Fibroblast of upper back skin (primary cell): ENCODE data around the gene OR51G1.
"Not testable (repeated sequence)": the region's sequence is repeated elsewhere in the genome, so short reads cannot be mapped to it uniquely, and the experiment has no call there.

Experiments used
- DNase-seq: peaks from one replicate; pipeline ENCODE4 v3.0.0-alpha.2; 2013

Gene OR51G1, protein sequence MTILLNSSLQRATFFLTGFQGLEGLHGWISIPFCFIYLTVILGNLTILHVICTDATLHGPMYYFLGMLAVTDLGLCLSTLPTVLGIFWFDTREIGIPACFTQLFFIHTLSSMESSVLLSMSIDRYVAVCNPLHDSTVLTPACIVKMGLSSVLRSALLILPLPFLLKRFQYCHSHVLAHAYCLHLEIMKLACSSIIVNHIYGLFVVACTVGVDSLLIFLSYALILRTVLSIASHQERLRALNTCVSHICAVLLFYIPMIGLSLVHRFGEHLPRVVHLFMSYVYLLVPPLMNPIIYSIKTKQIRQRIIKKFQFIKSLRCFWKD

DNA sequence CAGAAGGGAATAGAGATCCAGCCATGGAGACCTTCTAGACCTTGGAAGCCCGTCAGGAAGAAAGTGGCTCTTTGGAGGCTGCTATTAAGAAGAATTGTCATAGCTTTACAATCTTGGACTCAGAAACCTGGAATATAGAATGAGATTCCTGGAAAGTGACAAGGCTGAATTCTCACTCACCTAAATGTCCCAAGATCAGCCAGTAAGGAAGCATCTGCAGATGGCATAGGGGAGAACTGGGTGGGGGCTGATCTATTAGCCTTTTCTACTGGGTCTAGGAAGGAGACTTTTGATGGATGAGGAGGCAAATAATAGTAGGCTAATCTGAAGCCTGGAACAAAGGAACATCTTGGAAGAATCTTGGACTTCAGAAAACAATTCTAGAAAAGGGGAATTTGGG is at the start of gene OR51G1:
OR51G1 (minus strand) TSS at position 101 of the 400 bp plus-strand sequence; CDS start at position 101, 0 bp downstream.
- no peak for DNase-seq

DNA sequence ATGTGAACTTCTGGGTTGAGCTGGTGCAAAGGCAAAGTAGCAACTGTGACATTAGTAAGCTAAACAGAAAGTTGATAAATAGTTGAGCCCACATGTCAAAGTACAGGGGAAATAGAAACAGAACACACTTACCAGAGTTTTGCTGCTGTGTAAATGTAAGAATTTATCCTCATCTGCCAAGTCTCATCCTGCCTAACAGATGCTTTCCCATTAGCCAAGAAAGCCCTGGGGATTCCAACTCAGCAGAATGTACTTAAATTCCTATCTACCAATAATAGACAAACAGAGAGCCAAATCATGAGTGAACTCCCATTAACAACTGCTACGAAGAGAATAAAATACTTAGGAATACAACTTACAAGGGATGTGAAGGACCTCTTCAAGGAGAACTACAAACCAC is 38.7 kb upstream of the OR51G1 start:
- DNase-seq, result peak; percentile 31

DNA sequence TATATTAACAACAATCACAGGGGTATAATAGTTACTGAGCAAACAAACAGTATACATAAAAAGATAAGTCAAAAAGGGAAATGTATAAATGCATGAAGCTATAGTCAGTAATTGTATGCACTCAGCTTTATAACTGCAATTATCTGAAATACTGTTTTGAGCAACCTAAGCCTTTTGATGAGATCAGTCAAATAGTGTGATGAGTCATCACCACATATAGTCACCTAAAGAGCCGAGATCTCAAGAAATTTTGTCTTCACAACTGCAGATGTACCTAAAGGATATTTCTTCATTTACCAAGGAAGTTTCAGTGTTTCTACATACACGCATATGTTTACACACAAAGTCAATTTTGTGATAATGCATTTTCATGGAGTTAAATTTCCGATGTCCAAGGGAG is 36.7 kb upstream of the OR51G1 start:
- no peak for DNase-seq

DNA sequence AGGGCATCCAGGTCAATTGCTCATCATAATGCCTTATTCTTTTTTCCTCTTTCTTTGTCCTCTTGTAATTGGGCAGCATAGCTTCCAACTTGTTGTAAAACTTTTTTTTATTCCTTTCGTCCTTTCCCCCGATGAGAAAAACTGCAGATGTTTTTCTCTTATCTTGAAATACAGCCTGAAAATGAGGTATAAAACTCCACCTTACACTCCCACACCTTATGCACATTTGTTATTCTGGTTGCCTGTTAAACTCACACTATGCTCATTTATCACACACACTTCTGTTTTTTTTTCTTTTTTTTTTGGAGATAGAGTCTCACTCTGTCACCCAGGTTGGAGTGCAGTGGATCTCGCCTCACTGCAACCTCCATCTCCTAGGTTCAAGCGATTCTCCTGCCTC is 33.3 kb upstream of the OR51G1 start:
- no peak for DNase-seq

DNA sequence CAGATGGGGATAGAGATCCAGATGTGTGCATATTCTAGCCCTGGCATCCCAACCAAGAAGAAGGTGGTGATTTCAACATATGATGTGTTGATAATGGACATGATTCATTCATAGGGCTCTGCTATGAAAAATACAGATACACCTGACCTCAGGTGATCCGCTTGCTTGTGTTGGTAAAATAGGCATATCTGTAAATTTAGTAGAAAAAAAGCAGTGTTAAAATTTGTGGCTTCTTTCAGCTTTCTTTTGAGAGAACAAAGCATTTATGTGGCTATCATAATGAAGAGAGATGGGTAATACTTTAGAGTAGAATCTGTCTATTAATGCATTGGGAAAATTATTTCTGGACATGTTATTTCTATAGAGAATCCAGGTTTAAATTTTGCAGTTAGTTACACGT is 31.5 kb upstream of the OR51G1 start, which contains the start of gene OR51A2:
OR51A2 (minus strand) TSS at position 101 of the 400 bp plus-strand sequence; CDS start at position 101, 0 bp downstream.
- not testable (repeated sequence) for DNase-seq

DNA sequence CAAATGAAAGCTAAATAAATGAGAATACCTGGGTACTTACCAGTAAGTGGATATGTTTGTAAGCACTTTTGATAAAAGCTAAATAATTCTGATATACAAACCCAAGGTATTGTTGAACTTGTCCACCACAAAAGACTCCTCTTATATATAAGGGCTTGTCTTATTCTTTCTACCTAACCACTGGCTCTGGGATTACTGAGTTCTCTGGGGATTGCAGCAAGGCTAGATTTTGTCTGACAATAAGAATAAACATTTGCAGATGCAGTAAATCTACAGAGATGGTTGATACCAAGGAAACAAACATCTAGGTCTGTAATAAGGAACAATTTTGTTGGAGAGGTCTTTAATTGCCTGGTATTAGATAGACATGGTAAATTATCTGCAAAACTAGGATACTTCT is 23.4 kb upstream of the OR51G1 start, which contains the start of gene OR51A4:
OR51A4 (minus strand) TSS at position 101 of the 400 bp plus-strand sequence. CDS start 505 bp downstream, outside the sequence.
- DNase-seq, result no peak

DNA sequence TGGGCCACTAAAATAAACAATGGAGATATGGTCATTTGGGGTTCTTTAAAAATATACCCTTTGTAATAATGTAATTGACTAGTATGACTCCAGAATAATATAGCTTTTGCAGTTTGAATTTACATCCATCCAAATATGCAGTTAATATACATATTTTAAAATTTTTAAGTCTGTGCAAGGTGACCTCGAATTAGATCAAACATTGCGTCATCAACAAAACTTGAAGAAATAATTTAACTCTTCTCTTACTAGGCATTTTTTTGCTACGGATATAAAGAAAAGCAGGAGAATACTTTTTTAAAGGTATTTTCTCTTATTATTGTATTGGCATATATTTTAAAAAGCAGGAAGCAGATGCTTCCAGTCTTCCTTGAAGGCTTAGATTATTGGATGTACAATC is 12.6 kb upstream of the OR51G1 start:
- DNase-seq, result no peak

DNA sequence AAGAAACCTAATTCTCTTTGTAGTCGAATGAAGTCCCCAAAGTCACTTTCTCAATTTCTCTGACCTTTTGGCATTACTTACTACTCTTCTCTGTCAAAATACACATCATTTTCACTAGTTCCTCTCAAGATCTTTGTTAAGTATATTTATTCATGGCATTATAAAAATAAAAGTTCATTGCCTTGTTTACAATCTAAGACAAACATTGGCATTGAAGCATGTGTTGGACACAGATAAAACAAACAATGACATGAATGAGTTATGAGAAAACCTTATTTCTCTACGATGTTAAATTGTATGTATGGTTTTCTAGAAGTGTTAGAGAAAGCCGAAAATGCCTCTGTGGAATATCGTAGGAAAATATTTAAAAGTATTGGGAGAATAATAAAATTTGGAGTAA is 8.6 kb upstream of the OR51G1 start:
- no peak for DNase-seq

DNA sequence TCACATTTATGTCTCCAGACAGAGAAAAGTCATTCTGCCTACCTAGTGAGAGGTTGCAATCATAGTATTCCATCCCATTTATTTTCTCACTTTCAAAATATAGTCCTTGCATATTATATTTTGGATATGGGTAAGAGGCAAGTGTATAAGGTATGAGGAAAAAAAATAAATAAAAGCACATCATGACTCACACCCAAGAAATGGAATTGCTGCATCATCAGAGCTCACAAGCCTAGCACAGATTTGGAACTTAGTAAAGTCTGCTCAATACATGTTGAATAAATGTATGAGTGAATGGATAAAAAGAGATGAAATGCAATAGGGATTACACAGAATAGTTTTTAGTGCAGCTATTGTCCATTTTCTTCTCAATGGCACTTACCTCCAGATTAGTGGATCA is 2.5 kb upstream of the OR51G1 start:
- peak; percentile 1 for DNase-seq

DNA sequence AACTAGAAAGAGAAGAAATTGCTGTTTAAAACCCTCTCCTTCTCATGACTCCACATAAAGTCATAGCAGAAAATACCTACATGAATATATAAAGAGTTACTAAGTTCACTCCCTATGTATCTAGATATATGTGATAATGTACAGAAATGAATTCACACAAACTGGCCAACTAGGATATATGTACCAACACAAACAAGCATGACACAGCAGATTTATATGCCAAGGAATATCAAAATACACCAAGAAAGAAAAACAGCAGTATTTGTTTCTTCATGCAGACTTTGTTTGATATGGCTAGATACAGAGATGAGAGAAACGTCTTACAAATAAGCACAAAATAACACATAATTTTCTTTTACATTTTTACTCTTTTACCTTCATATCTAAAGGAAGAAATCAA is 1.8 kb downstream of the OR51G1 start:
- DNase-seq, result no peak

DNA sequence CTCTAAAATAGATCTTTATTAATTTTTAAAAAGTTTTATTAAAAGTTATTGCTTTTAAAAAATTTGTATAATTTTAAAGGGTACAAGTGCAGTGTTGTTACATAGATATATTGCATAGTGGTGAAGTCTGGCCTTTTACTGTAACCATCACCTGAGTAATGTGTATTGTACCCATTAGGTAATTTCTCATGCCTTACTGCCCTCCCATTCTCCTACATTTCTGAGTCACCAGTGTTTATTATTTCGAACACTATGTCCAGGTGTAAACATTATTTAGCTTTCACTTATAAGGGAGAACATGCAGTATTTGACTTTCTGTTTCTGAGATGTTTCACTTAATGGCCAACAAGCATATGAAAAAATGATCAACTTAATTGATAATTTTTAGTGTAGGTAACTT is 2.3 kb downstream of the OR51G1 start:
- no peak for DNase-seq

DNA sequence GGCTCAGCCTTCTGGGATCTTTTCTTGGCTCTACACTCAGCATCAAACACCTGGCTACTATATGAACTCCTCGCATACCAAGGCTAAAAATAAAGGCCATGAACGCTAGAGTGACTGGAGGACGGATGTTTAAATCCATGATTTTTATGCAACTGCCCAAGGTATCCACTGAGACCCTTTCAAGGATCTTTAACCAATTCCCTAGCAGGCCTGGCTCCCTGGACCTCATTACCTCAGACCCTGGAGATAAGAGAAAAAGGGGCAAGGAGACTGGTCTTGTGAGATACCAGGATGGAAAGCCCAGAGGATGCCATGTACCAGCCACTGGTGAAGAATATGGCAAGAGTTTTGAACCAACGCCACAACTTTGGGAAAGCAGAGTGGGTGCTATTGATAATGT is 4.9 kb downstream of the OR51G1 start, which contains the start of gene OR51G2:
OR51G2 (minus strand) TSS at position 101 of the 400 bp plus-strand sequence. CDS start 3,687 bp downstream, outside the sequence.
- no peak for DNase-seq

DNA sequence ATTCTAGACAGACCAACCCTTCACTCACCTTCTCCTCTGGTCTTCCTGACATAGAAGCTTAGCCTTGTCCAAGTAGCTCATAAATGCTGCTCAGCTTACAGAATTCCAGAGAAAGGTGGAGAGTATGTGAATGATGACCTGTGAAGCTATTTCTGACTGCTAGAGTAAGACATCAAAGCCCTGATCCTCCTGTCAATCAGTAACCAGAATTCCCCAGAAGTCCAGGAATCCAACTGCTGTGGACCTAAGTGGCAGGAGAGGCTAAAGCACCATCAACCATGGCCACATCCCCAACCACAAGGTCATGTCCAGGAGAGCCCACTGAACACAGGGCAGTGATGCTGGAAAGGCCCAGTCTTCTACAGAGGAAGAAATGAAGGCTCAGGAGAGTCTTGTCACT is 7.6 kb downstream of the OR51G1 start:
- no peak for DNase-seq

DNA sequence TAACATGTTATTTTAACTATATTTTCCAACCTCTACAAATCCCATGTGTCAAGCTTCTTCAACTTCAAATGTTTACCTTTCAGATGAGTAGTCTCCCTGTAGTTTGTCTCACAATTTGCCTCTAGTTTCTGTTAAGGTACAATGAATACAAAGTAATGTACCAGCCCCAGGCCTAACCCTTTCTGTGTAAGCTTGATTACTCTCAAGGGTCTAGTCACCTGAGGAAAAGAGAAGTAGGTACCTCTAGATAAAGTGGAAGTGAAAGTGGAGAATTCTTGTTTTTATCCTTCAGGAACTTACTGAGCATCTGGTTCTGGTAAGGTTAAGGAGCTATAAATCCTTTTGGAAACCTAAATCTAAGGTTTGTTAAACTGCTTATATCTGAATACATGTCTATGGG is 20.7 kb downstream of the OR51G1 start, which contains the start of gene OR51A7:
OR51A7 (plus strand) TSS at position 300 of the 400 bp plus-strand sequence. CDS start 3,587 bp downstream, outside the sequence.
- no peak for DNase-seq

DNA sequence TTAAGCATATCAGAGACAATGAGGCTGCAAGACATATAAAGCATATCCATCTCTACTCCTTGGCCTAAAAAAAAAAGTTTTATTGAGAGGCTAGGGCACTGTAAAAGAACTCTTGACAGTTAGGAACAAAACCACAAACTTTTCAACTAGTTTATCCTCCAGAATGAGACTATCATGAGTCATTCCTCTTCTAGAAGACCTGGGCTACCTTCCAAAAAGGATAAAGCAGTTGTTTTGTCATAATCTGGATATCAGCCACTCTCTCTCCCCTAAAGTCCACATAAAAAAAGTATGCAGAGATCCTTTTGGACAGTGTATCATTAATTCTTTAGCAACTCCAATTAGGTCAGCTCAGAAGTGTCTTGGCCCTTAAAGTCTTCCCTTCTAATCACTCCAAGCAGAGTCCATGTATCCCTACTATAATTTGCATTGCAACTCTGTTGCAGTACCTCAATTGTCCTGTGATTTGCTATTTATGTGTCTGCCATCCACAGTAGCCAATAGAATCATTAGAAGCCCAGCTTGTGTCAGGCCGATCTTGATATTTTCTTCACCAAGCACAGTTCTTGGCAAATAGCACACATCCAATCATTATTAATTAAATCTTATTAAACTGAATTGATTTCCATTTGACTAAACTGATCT is 32.0 kb downstream of the OR51G1 start:
- DNase-seq, result peak; percentile 94

DNA sequence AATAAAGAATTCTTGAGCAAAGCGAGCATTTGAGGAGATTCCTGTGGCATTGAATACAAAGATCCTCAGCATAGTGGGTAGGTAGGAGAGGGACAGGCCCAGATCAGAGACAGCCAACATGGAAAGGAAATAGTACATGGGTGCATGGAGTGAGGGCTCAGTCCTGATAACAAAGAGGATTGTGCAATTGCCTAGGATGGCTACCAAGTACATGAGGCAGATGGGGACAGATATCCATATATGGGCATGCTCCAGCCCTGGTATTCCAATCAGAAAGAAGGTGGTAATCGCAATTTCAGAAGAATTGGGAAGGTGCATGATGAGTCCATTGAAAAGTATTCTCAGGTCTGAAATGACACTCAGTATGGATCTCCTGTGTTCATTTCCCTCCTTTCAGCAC is 33.9 kb downstream of the OR51G1 start:
- DNase-seq, result no peak

DNA sequence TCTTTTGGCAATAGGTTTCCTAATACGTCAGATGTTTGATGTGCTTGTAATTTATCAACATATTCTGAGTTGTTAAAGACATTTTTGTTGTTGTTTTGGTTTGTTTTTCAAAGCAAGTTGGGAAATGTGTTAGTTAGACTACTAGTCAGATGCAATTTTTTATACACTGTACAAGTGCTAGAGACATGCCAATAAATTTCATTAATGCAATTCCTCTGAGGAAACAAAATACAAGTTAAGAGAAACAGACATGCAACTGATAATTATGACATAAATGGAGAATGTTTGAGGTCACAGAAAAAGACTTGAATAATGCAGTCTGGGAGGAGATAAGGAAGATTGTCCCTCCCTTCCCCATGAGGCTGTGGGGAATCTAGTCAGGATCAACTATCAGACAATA is 36.5 kb downstream of the OR51G1 start:
- peak; percentile 2 for DNase-seq

DNA sequence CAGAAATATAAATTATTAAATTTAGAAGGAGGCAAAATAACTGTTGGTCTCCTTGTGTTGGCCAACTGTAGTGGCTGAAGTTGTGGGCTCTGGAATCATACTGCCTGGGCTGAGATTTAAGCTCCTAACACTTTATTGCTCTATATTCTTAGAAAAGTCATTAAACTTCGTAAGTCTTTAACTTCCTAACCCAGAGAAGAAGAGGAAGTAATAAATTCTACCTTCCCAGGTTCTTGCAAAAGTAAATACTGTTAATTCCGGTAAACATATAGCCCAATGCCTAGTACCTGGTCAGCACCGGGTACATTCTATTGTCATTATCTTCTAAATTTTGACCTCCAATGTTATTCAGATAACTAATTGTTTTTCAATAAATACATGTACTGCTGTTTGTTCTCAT is 38.0 kb downstream of the OR51G1 start:
- no peak for DNase-seq

DNA sequence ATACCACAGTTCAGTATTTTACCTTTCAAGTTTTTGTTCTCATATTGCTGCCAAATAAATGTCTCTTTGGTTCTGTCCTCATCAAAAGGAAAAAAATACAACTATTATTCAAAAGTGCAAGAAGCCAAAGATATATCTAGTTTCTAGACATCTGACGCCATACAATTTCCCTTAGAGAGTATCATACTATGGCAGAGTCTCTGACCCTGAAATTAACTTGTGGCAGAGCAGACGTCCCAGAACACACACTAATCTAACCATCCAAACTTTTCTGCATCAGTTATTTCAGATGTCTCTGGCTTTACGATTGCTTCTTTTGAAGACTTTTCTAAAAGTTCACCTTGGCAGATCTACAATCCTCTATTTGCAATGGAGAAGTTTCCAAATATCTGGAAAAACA is 39.8 kb downstream of the OR51G1 start:
- DNase-seq, result peak; percentile 31

DNA sequence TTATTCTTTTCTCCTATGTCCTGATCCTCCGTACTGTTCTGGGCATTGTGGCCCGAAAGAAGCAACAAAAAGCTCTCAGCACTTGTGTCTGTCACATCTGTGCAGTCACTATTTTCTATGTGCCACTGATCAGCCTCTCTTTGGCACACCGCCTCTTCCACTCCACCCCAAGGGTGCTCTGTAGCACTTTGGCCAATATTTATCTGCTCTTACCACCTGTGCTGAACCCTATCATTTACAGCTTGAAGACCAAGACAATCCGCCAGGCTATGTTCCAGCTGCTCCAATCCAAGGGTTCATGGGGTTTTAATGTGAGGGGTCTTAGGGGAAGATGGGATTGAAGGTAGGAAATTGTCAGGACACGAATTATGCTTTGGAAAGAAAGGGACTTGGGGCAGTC is 41.6 kb downstream of the OR51G1 start:
- no peak for DNase-seq

DNA sequence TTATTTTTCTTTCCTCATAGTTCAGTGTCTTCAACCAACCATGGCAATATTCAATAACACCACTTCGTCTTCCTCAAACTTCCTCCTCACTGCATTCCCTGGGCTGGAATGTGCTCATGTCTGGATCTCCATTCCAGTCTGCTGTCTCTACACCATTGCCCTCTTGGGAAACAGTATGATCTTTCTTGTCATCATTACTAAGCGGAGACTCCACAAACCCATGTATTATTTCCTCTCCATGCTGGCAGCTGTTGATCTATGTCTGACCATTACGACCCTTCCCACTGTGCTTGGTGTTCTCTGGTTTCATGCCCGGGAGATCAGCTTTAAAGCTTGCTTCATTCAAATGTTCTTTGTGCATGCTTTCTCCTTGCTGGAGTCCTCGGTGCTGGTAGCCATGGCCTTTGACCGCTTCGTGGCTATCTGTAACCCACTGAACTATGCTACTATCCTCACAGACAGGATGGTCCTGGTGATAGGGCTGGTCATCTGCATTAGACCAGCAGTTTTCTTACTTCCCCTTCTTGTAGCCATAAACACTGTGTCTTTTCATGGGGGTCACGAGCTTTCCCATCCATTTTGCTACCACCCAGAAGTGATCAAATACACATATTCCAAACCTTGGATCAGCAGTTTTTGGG is 42.2 kb downstream of the OR51G1 start, which contains the start of gene OR51T1:
OR51T1 (plus strand) TSS at position 41 of the 641 bp plus-strand sequence; CDS start at position 41, 0 bp downstream.
- DNase-seq, result peak; percentile 85

DNA sequence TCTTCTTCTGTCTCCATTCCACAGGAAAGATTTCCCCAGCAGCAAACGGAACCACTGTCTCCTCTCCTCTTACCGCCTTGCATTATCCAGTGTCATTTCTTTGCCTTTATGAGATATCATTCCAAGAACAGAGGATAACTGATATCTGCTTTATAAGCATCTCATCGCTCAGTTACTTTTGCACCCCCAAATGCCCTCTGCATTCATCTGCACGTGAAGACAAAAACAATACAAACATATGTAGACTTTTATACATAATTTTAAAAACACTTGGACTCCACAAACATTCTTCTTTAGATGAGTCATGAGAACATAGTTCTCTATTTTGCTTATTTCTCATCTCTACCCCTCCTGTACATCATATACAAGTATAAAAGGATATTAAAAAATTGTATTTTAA is 43.0 kb downstream of the OR51G1 start:
- peak; percentile 6 for DNase-seq
